ENCODE measurements around the gene AKIP1.

The AKIP1 gene

GRCh38 chr11:8913961-8914660 is 3.1 kb downstream of the AKIP1 start:
- Histone ChIP-seq H3K4me1 (peaks cover 3% of the 10 kb centered on the region), H3K27ac (peak overlapping the region; percentile 16), H3K36me3 (ENCODE audit: control insufficient read depth, insufficient read depth, low read length) (no peaks in the 10 kb centered on the region), H2AFZ (no peak overlapping the region), H3K4me2 (ENCODE audit: low read length) (peak overlapping the region; percentile 37), H3K4me3 (ENCODE audit: low read depth, low read length) (peak overlapping the region; percentile 39), H3K27me3 (ENCODE audit: control insufficient read depth, insufficient read depth, low read length) (no peaks in the 10 kb centered on the region), H3K9ac (no peak overlapping the region), H3K79me2 (no peaks in the 10 kb centered on the region), H3K9me3 (ENCODE audit: control insufficient read depth, low read length) (no peaks in the 10 kb centered on the region)
- TF ChIP-seq CTCF (IDR thresholded peaks at IDR 0.05), result peak; percentile 41

GRCh38 chr11:8914661-8915018 is 3.7 kb downstream of the AKIP1 start:
- no peaks in the 10 kb centered on the region for H3K79me2 ChIP-seq

GRCh38 chr11:8917157-8917825 is 6.3 kb downstream of the AKIP1 start:
- Histone ChIP-seq H3K27ac (peak overlapping the region; percentile 24), H2AFZ (no peak overlapping the region), H3K4me3 (ENCODE audit: low read depth, low read length) (no peak overlapping the region), H3K9ac (no peak overlapping the region), H3K4me2 (ENCODE audit: low read length) (no peak overlapping the region), H3K79me2 (no peaks in the 10 kb centered on the region), H3K4me1 (peaks cover 3% of the 10 kb centered on the region), H3K27me3 (ENCODE audit: control insufficient read depth, insufficient read depth, low read length) (no peaks in the 10 kb centered on the region), H3K36me3 (ENCODE audit: control insufficient read depth, insufficient read depth, low read length) (no peaks in the 10 kb centered on the region), H3K9me3 (ENCODE audit: control insufficient read depth, low read length) (no peaks in the 10 kb centered on the region)
- no peak for TF ChIP-seq CTCF (IDR thresholded peaks at IDR 0.05)

More at GRCh38 chr11:8914661-8915018, 3.7 kb downstream of the AKIP1 start:
- TF ChIP-seq CTCF (IDR thresholded peaks at IDR 0.05), result no peak
- Histone ChIP-seq H2AFZ (no peak overlapping the region), H3K27me3 (ENCODE audit: control insufficient read depth, insufficient read depth, low read length) (no peaks in the 10 kb centered on the region), H3K4me3 (ENCODE audit: low read depth, low read length) (no peak overlapping the region), H3K9me3 (ENCODE audit: control insufficient read depth, low read length) (no peaks in the 10 kb centered on the region), H3K9ac (no peak overlapping the region), H3K4me1 (peaks cover 3% of the 10 kb centered on the region), H3K36me3 (ENCODE audit: control insufficient read depth, insufficient read depth, low read length) (no peaks in the 10 kb centered on the region), H3K4me2 (ENCODE audit: low read length) (no peak overlapping the region), H3K27ac (no peak overlapping the region)

- H3K27me3 ChIP-seq (ENCODE audit: control insufficient read depth, insufficient read depth, low read length), result no peaks in the 10 kb centered on the region
- H3K9me3 ChIP-seq (ENCODE audit: control insufficient read depth, low read length), result no peaks in the 10 kb centered on the region
- H3K9ac ChIP-seq, result no peak overlapping the region
- H3K4me1 ChIP-seq, result no peaks in the 10 kb centered on the region
- no peak overlapping the region for H3K4me3 ChIP-seq (ENCODE audit: low read depth, low read length)
- H3K36me3 ChIP-seq (ENCODE audit: control insufficient read depth, insufficient read depth, low read length), result no peaks in the 10 kb centered on the region
- TF ChIP-seq CTCF (IDR thresholded peaks at IDR 0.05), result no peak
- H3K4me2 ChIP-seq (ENCODE audit: low read length), result no peak overlapping the region
- H2AFZ ChIP-seq, result no peak overlapping the region
- no peaks in the 10 kb centered on the region for H3K79me2 ChIP-seq
- no peak overlapping the region for H3K27ac ChIP-seq
Measured at GRCh38 chr11:8922691-8923090, 11.7 kb downstream of the AKIP1 start.
